ENCODE measurements around the gene CD99L2. TPM values are rescaled to one million over a fixed set of nuclear protein-coding genes. Genes with fewer than 3 reads are reported as not detected.

Gene CD99L2
- total RNA-seq, 2 donors from 2014 or later: 11.3 to 18.7 TPM

- Mint-ChIP-seq H3K4me3 (no peak overlapping the region), H3K4me1 (peaks cover 14% of the 10 kb centered on the region), H3K36me3 (ENCODE audit: low read depth) (peaks cover 55% of the 10 kb centered on the region), H3K27ac (no peak overlapping the region), H3K9me3 (peaks cover 4% of the 10 kb centered on the region), H3K27me3 (ENCODE audit: insufficient read depth) (no peaks in the 10 kb centered on the region)
- Histone ChIP-seq H3K36me3 (ENCODE audit: control insufficient read depth, insufficient read depth, low read length) (no peaks in the 10 kb centered on the region), H3K9me3 (ENCODE audit: control insufficient read depth, low read length) (no peaks in the 10 kb centered on the region), H3K9ac (ENCODE audit: extremely low read depth, low read length, poor library complexity, severe bottlenecking) (no peak overlapping the region), H3K4me1 (ENCODE audit: control insufficient read depth, insufficient read depth, low read length) (no peaks in the 10 kb centered on the region), H3K4me3 (ENCODE audit: low read length) (no peak overlapping the region), H3K27ac (ENCODE audit: low read depth, low read length) (no peak overlapping the region), H3K27me3 (ENCODE audit: control insufficient read depth, insufficient read depth, low read length, poor library complexity, severe bottlenecking) (no peaks in the 10 kb centered on the region)
- peak; percentile 96 for DNase-seq
- peak; percentile 95 for TF ChIP-seq CTCF (conservative IDR thresholded peaks at IDR 0.05)
- 45 to 95% methylated on average over 3 to 26 of the region's 26 CpGs for WGBS, 2 experiments (ENCODE audit: insufficient coverage in 1 of 2, insufficient read length in 1 of 2)
These were observed 126.1 kb downstream of the CD99L2 start for GRCh38 chrX:150772150-150772970.

- no peak overlapping the region for H3K4me3 Mint-ChIP-seq
- Histone ChIP-seq H3K36me3 (ENCODE audit: control insufficient read depth, insufficient read depth, low read length) (no peaks in the 10 kb centered on the region), H3K9me3 (ENCODE audit: control insufficient read depth, low read length) (no peaks in the 10 kb centered on the region), H3K27ac (ENCODE audit: low read depth, low read length) (no peak overlapping the region), H3K9ac (ENCODE audit: extremely low read depth, low read length, poor library complexity, severe bottlenecking) (no peak overlapping the region), H3K4me1 (ENCODE audit: control insufficient read depth, insufficient read depth, low read length) (no peaks in the 10 kb centered on the region), H3K4me3 (ENCODE audit: low read length) (no peak overlapping the region), H3K27me3 (ENCODE audit: control insufficient read depth, insufficient read depth, low read length, poor library complexity, severe bottlenecking) (no peaks in the 10 kb centered on the region)
- TF ChIP-seq CTCF (conservative IDR thresholded peaks at IDR 0.05): no peak
- H3K9me3 Mint-ChIP-seq: peaks cover 4% of the 10 kb centered on the region
- 92% methylated on average over 16 of the region's 16 CpGs; no CpG with 5 or more reads in 1 of the 2 experiments for WGBS, 2 experiments (ENCODE audit: insufficient coverage in 1 of 2, insufficient read length in 1 of 2)
- no peak for DNase-seq
- no peaks in the 10 kb centered on the region for H3K27me3 Mint-ChIP-seq (ENCODE audit: insufficient read depth)
- H3K36me3 Mint-ChIP-seq (ENCODE audit: low read depth): peaks cover 48% of the 10 kb centered on the region
- peaks cover 7% of the 10 kb centered on the region for H3K4me1 Mint-ChIP-seq
- H3K27ac Mint-ChIP-seq: no peak overlapping the region
These were observed 127.4 kb downstream of the CD99L2 start for GRCh38 chrX:150771116-150771515.

GRCh38 chrX:150770623-150771022 is 127.8 kb downstream of the CD99L2 start:
- H3K4me3 ChIP-seq (ENCODE audit: low read length): no peak overlapping the region
- DNase-seq: peak; percentile 48
- TF ChIP-seq CTCF (conservative IDR thresholded peaks at IDR 0.05): no peak
- 94 to 100% methylated on average over 3 to 16 of the region's 17 CpGs for WGBS, 2 experiments (ENCODE audit: insufficient coverage in 1 of 2, insufficient read length in 1 of 2)
- peaks cover 4% of the 10 kb centered on the region for H3K9me3 Mint-ChIP-seq
- no peaks in the 10 kb centered on the region for H3K27me3 Mint-ChIP-seq (ENCODE audit: insufficient read depth)
- H3K27me3 ChIP-seq (ENCODE audit: control insufficient read depth, insufficient read depth, low read length, poor library complexity, severe bottlenecking): no peaks in the 10 kb centered on the region
- H3K27ac ChIP-seq (ENCODE audit: low read depth, low read length): no peak overlapping the region
- no peaks in the 10 kb centered on the region for H3K36me3 ChIP-seq (ENCODE audit: control insufficient read depth, insufficient read depth, low read length)
- no peaks in the 10 kb centered on the region for H3K4me1 ChIP-seq (ENCODE audit: control insufficient read depth, insufficient read depth, low read length)
- H3K9ac ChIP-seq (ENCODE audit: extremely low read depth, low read length, poor library complexity, severe bottlenecking): no peak overlapping the region
- H3K9me3 ChIP-seq (ENCODE audit: control insufficient read depth, low read length): no peaks in the 10 kb centered on the region
- H3K4me1 Mint-ChIP-seq: peaks cover 7% of the 10 kb centered on the region
- no peak overlapping the region for H3K27ac Mint-ChIP-seq
- no peak overlapping the region for H3K4me3 Mint-ChIP-seq
- H3K36me3 Mint-ChIP-seq (ENCODE audit: low read depth): peaks cover 43% of the 10 kb centered on the region

Data from endodermal cell (in vitro differentiated cells).